CD14-positive monocyte (primary cell): Measurements from ENCODE around the gene SOBP. TPM values are rescaled to one million over a fixed set of nuclear protein-coding genes. Genes with fewer than 3 reads are reported as not detected.

Experiments
- DNase-seq, 3 donors: peaks; one replicate each; pipeline ENCODE4 v3.0.0-alpha.2; 2011 to 2022
- H2AFZ ChIP-seq: 2 replicates; pipeline ENCODE4 v1.6.0; 2012; ENCODE audit warnings: mild to moderate bottlenecking, low read depth, low read length, inconsistent platforms; ENCODE audit not compliant: insufficient read depth, poor library complexity, severe bottlenecking
- H3K27ac ChIP-seq, 2 donors: 1 replicate in 1 of 2; 2 replicates in 1 of 2; pipeline ENCODE4 v1.5.1; 2012 to 2013; ENCODE audit warnings: low read length in 2 of 2, control low read depth in 1 of 2, inconsistent platforms in 1 of 2, low read depth in 1 of 2, mild to moderate bottlenecking in 1 of 2
- H3K27me3 ChIP-seq, 2 donors: one replicate each; pipeline versions ENCODE4 v1.6.0 to v1.6.1; 2011 to 2013; ENCODE audit warnings: low read length in 2 of 2; ENCODE audit not compliant: control insufficient read depth in 2 of 2, insufficient read depth in 2 of 2
- H3K36me3 ChIP-seq, 2 donors: replicated peaks in 1 of 2; 1 replicate in 1 of 2; 2 replicates in 1 of 2; pipeline versions ENCODE4 v1.5.1 to v1.6.1; 2012 to 2013; ENCODE audit warnings: low read length in 2 of 2, control low read depth in 1 of 2, inconsistent platforms in 1 of 2, mild to moderate bottlenecking in 1 of 2; ENCODE audit not compliant: insufficient read depth in 2 of 2, control insufficient read depth in 1 of 2
- H3K4me1 ChIP-seq, 2 donors: 1 replicate in 1 of 2; 2 replicates in 1 of 2; pipeline versions ENCODE4 v1.5.1 to v1.6.1; 2012 to 2013; ENCODE audit warnings: low read length in 2 of 2, control low read depth in 1 of 2, inconsistent platforms in 1 of 2, mild to moderate bottlenecking in 1 of 2, moderate library complexity in 1 of 2; ENCODE audit not compliant: insufficient read depth in 2 of 2, control insufficient read depth in 1 of 2
- H3K4me2 ChIP-seq: replicated peaks from 2 replicates; pipeline ENCODE3; 2012; ENCODE audit warnings: low read length, moderate library complexity, mild to moderate bottlenecking; ENCODE audit not compliant: poor library complexity, severe bottlenecking; ENCODE audit errors: extremely low read depth
- H3K4me3 ChIP-seq, 3 experiments: fragments of 200-600 bp in 1 of 3; sonication (generic) in 1 of 3; replicated peaks in 1 of 3; 1 replicate in 2 of 3; 2 replicates in 1 of 3; pipeline ENCODE4 v1.5.1; 2011 to 2013; ENCODE audit warnings: low read length in 3 of 3, mild to moderate bottlenecking in 3 of 3, control low read depth in 2 of 3, low read depth in 2 of 3, inconsistent platforms in 1 of 3, moderate library complexity in 1 of 3
- H3K79me2 ChIP-seq: 2 replicates; pipeline ENCODE4 v1.6.0; 2012; ENCODE audit warnings: mild to moderate bottlenecking, control low read depth, inconsistent platforms, low read length, moderate library complexity; ENCODE audit not compliant: insufficient read depth
- H3K9ac ChIP-seq: 2 replicates; pipeline ENCODE4 v1.6.0; 2017; ENCODE audit warnings: low read length, mild to moderate bottlenecking; ENCODE audit not compliant: insufficient read depth, poor library complexity, severe bottlenecking
- H3K9me3 ChIP-seq, 2 donors: replicated peaks in 1 of 2; 1 replicate in 1 of 2; 2 replicates in 1 of 2; pipeline versions ENCODE4 v1.5.1 to v1.6.1; 2012 to 2013; ENCODE audit warnings: low read length in 2 of 2, control low read depth in 1 of 2; ENCODE audit not compliant: control insufficient read depth in 1 of 2, insufficient read depth in 1 of 2
- H4K20me1 ChIP-seq: 2 replicates; pipeline ENCODE4 v1.6.0; 2012; ENCODE audit warnings: mild to moderate bottlenecking, low read length, control low read depth, moderate library complexity; ENCODE audit not compliant: insufficient read depth
- H3K27ac Mint-ChIP-seq, 7 donors: one replicate each; pipeline ENCODE4 v1.8.0; 2020; ENCODE audit warnings: mild to moderate bottlenecking in 7 of 7, mixed read lengths in 7 of 7, moderate library complexity in 6 of 7, inconsistent platforms in 2 of 7
- H3K27me3 Mint-ChIP-seq, 3 donors: one replicate each; pipeline ENCODE4 v1.8.0; 2021 to 2022; ENCODE audit warnings: low read depth in 3 of 3, mild to moderate bottlenecking in 3 of 3, mixed read lengths in 3 of 3, moderate library complexity in 3 of 3, inconsistent platforms in 1 of 3
- H3K36me3 Mint-ChIP-seq, 2 donors: one replicate each; pipeline ENCODE4 v1.8.0; 2020; ENCODE audit warnings: mixed read lengths in 2 of 2, inconsistent platforms in 1 of 2, mild to moderate bottlenecking in 1 of 2
- H3K4me1 Mint-ChIP-seq: one replicate; pipeline ENCODE4 v1.8.0; 2020; ENCODE audit warnings: mild to moderate bottlenecking, mixed read lengths
- H3K4me3 Mint-ChIP-seq, 2 donors: one replicate each; pipeline ENCODE4 v1.8.0; 2020; ENCODE audit warnings: mild to moderate bottlenecking in 2 of 2, mixed read lengths in 2 of 2, moderate library complexity in 1 of 2
- H3K9me3 Mint-ChIP-seq, 7 donors: one replicate each; pipeline ENCODE4 v1.8.0; 2020 to 2022; ENCODE audit warnings: mixed read lengths in 7 of 7, mild to moderate bottlenecking in 6 of 7, moderate library complexity in 6 of 7, inconsistent platforms in 2 of 7
- CTCF ChIP-seq: fragments of 200-600 bp; IDR thresholded peaks from one replicate; pipeline ENCODE4 v1.8.0; 2022; ENCODE audit warnings: antibody characterized with exemption, mild to moderate bottlenecking
- WGBS: methylation state at CpG from one replicate; pipeline ENCODE4 v1.1.5; 2013; ENCODE audit warnings: missing lambda C conversion rate; ENCODE audit not compliant: insufficient coverage; 5-methylcytosine and 5-hydroxymethylcytosine counted together
- intact Hi-C, 2 donors: fragments of 100-400 bp; cut with micrococcal nuclease; formaldehyde crosslinking; loops; one replicate each; pipeline versions ENCODE4 v1.15.0 to v1.15.1; 2023
- polyA plus RNA-seq, 3 donors: library from polyadenylated mRNA; depleted of rRNA in 1 of 3; unstranded in 2 of 3; stranded (reverse) in 1 of 3; fragments of 300-500 nt in 2 of 3; fragments of >200 nt in 1 of 3; fragmentation: Illumina TruSeq in 2 of 3; gene quantifications; 1 replicate in 2 of 3; 2 replicates in 1 of 3; pipeline ENCODE4 v1.2.3, GENCODE V29; 2012 to 2021

SOBP gene
- polyA plus RNA-seq, 3 donors = not detected

GRCh38 chr6:107661291-107661690 is 171.4 kb downstream of the SOBP start:
- intact Hi-C loops = no loop called here
- Mint-ChIP-seq H3K4me3 (no peak overlapping the region), H3K9me3 (peaks cover 0 to 3% (median 0%) of the 10 kb centered on the region in 7 donors), H3K27me3 (peaks cover 32 to 57% (median 39%) of the 10 kb centered on the region in 3 donors), H3K27ac (no peak overlapping the region), H3K4me1 (peaks cover 27% of the 10 kb centered on the region), H3K36me3 (no peaks in the 10 kb centered on the region)
- Histone ChIP-seq H3K79me2 (no peaks in the 10 kb centered on the region), H3K27ac (no peak overlapping the region), H3K4me3 (no peak overlapping the region), H3K36me3 (no peaks in the 10 kb centered on the region), H2AFZ (no peak overlapping the region), H3K9ac (no peak overlapping the region), H3K4me1 (peaks cover 23 to 24% of the 10 kb centered on the region in 2 donors), H3K4me2 (no peak overlapping the region), H3K27me3 (peaks cover 2 to 23% of the 10 kb centered on the region in 2 donors), H4K20me1 (no peaks in the 10 kb centered on the region), H3K9me3 (no peaks in the 10 kb centered on the region)
- TF ChIP-seq CTCF = no peak
- no peak for DNase-seq
- 100% methylated on average over 1 of the region's 7 CpGs for WGBS

- no peak overlapping the region for H3K4me3 Mint-ChIP-seq
- peaks cover 37 to 65% (median 41%) of the 10 kb centered on the region in 3 donors for H3K27me3 Mint-ChIP-seq
- no peaks in the 10 kb centered on the region for H3K9me3 ChIP-seq
- no peaks in the 10 kb centered on the region for H3K36me3 ChIP-seq
- no peak overlapping the region for H3K9ac ChIP-seq
- H3K4me1 ChIP-seq = peaks cover 13% of the 10 kb centered on the region in 2 donors
- peaks cover 5 to 30% of the 10 kb centered on the region in 2 donors for H3K27me3 ChIP-seq
- H3K36me3 Mint-ChIP-seq = no peaks in the 10 kb centered on the region
- H3K4me3 ChIP-seq = no peak overlapping the region
- WGBS = 50% methylated on average over 1 of the region's 4 CpGs
- peaks cover 23% of the 10 kb centered on the region for H3K4me1 Mint-ChIP-seq
- H2AFZ ChIP-seq = no peak overlapping the region
- intact Hi-C loops = no loop called here
- peaks cover 0 to 3% (median 0%) of the 10 kb centered on the region in 7 donors for H3K9me3 Mint-ChIP-seq
- TF ChIP-seq CTCF = no peak
- DNase-seq = no peak
- peak overlapping the region in 1 of 7 donors; percentile 58 for H3K27ac Mint-ChIP-seq
- no peaks in the 10 kb centered on the region for H4K20me1 ChIP-seq
- H3K4me2 ChIP-seq = no peak overlapping the region
- no peak overlapping the region for H3K27ac ChIP-seq
- H3K79me2 ChIP-seq = no peaks in the 10 kb centered on the region
These were observed 172.4 kb downstream of the SOBP start for GRCh38 chr6:107662333-107662732.
